ENCODE measurements around the gene HEMGN.

GRCh38 chr9:97905228-97905627 lies 32.7 kb downstream of the HEMGN start:
- TF ChIP-seq CTCF (IDR thresholded peaks at IDR 0.05) (no peak), EZH2 (IDR thresholded peaks at IDR 0.05; ENCODE audit: borderline replicate concordance, insufficient read depth, low read depth, low read length, poor library complexity, severe bottlenecking) (no peak)
